MCF 10A (cell line): ENCODE data around the gene ROGDI. TPM values are rescaled to one million over a fixed set of nuclear protein-coding genes. Genes with fewer than 3 reads are reported as not detected.

Experiments used
- BruUV-seq: library from RNA; stranded (reverse); fragments of 400-500 nt; replicated peaks from 2 replicates; lab custom pipeline; 2021; lab: Mats Ljungman, UMichigan
- CTCF ChIA-PET: fragments of 300-600 bp; sonication (Branson Sonifier 250); formaldehyde crosslinking; extraction: SDS; loops from one replicate; lab custom pipeline; 2021; ENCODE audit warnings: antibody characterized with exemption, inconsistent platforms; lab: Yijun Ruan, JAX
- POLR2A ChIA-PET: fragments of 300-600, 350-650 bp; sonication (Branson Sonifier 250); formaldehyde crosslinking; extraction: SDS; loops from one replicate; lab custom pipeline; 2020; ENCODE audit warnings: antibody characterized with exemption, inconsistent platforms; lab: Yijun Ruan, JAX
- DNase-seq: peaks from one replicate; pipeline ENCODE4 v3.0.0-alpha.2; 2018; ENCODE audit not compliant: unreplicated experiment
- H3K27ac Mint-ChIP-seq: one replicate; pipeline ENCODE4 v1.8.0; 2022; ENCODE audit warnings: mild to moderate bottlenecking, low read depth, mixed read lengths; ENCODE audit not compliant: unreplicated experiment
- H3K27me3 Mint-ChIP-seq: one replicate; pipeline ENCODE4 v1.8.0; 2022; ENCODE audit warnings: mixed read lengths; ENCODE audit not compliant: insufficient read depth, unreplicated experiment
- H3K36me3 Mint-ChIP-seq: one replicate; pipeline ENCODE4 v1.8.0; 2022; ENCODE audit warnings: mild to moderate bottlenecking, moderate library complexity, mixed read lengths; ENCODE audit not compliant: insufficient read depth, unreplicated experiment
- H3K4me1 Mint-ChIP-seq: one replicate; pipeline ENCODE4 v1.8.0; 2022; ENCODE audit warnings: mixed read lengths; ENCODE audit not compliant: insufficient read depth, unreplicated experiment
- H3K4me3 Mint-ChIP-seq: one replicate; pipeline ENCODE4 v1.8.0; 2022; ENCODE audit warnings: mild to moderate bottlenecking, moderate library complexity, mixed read lengths; ENCODE audit not compliant: unreplicated experiment
- H3K9me3 Mint-ChIP-seq: one replicate; pipeline ENCODE4 v1.8.0; 2022; ENCODE audit warnings: mixed read lengths; ENCODE audit not compliant: unreplicated experiment
- intact Hi-C: fragments of 100-400 bp; cut with micrococcal nuclease; formaldehyde crosslinking; loops from 2 replicates; pipeline ENCODE4 v1.14.1; 2022
- total RNA-seq: library from RNA; stranded (reverse); gene quantifications from 2 replicates; pipeline ENCODE4 v1.2.3, GENCODE V29; 2022
- TF ChIP-seq, protein P1 (sequence below): fragments of 200-600 bp; IDR thresholded peaks from one replicate; pipeline ENCODE4 v1.8.0; 2022; ENCODE audit warnings: antibody characterized with exemption, mild to moderate bottlenecking; ENCODE audit not compliant: unreplicated experiment

Gene ROGDI
- total RNA-seq, 1 experiment from 2014 or later = 5.9 TPM

DNA sequence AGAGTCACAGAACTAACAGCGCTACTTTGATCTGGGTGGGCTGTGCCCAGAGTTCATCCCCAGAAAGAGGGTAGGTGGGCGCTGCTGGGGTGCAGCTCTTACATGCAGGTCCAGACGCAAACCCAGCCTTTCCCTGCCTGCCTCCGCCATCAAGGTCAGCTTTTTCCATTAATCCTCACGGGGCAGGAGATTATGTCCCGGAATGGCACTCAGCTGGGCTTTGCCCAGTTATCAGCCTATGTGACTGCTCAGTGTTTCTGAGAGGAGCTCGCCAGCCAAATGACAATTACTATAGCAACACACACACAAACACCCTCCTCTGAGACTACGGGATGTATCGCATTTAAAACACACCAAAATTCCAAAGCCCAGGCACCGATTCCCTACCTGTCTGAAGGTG, 24.5 kb upstream of the ROGDI start:
- Mint-ChIP-seq H3K36me3 (peaks cover 87% of the 10 kb centered on the region), H3K4me1 (no peaks in the 10 kb centered on the region), H3K27me3 (no peaks in the 10 kb centered on the region), H3K9me3 (no peaks in the 10 kb centered on the region), H3K4me3 (no peak overlapping the region), H3K27ac (no peak overlapping the region)
- intact Hi-C loops = no loop called here
- POLR2A ChIA-PET = interaction anchor here (0.7 to 1.0 kb wide), 2 partner anchors 14 to 24 kb away, joined by 3 read pairs; no protein-coding TSS in a partner anchor
- TF ChIP-seq, protein P1, sequence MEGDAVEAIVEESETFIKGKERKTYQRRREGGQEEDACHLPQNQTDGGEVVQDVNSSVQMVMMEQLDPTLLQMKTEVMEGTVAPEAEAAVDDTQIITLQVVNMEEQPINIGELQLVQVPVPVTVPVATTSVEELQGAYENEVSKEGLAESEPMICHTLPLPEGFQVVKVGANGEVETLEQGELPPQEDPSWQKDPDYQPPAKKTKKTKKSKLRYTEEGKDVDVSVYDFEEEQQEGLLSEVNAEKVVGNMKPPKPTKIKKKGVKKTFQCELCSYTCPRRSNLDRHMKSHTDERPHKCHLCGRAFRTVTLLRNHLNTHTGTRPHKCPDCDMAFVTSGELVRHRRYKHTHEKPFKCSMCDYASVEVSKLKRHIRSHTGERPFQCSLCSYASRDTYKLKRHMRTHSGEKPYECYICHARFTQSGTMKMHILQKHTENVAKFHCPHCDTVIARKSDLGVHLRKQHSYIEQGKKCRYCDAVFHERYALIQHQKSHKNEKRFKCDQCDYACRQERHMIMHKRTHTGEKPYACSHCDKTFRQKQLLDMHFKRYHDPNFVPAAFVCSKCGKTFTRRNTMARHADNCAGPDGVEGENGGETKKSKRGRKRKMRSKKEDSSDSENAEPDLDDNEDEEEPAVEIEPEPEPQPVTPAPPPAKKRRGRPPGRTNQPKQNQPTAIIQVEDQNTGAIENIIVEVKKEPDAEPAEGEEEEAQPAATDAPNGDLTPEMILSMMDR = no peak
- no peak for DNase-seq
- no TSS peak for BruUV-seq
- CTCF ChIA-PET = interaction anchor here (0.6 to 1.3 kb wide), 3 partner anchors 13 to 132 kb away, joined by 3 to 5 read pairs (median 3); partner anchors contain the start of gene SEC14L5

DNA sequence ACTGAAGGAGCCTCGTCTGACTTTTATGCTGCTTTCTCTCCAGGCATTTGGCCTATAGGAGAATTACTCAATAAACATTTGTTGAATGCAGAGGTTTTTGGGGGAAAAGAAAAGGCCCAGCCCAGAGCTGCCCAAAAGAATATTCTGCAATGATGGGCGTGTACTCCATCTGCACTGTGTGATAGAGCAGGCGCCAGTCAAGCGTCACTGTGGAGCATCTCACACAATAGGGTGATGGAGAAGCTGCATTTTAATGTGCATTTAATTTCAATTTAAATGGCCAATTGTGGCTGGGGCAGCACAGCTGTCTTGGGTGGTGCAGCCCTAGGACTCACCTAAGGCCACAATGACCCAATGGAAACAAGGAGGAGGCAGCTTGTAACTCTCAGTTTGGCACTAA, 24.1 kb upstream of the ROGDI start:
- H3K36me3 Mint-ChIP-seq = peaks cover 87% of the 10 kb centered on the region
- POLR2A ChIA-PET = interaction anchor here (0.7 kb wide), 1 partner anchor 15 kb away, joined by 3 read pairs; no protein-coding TSS in a partner anchor

DNA sequence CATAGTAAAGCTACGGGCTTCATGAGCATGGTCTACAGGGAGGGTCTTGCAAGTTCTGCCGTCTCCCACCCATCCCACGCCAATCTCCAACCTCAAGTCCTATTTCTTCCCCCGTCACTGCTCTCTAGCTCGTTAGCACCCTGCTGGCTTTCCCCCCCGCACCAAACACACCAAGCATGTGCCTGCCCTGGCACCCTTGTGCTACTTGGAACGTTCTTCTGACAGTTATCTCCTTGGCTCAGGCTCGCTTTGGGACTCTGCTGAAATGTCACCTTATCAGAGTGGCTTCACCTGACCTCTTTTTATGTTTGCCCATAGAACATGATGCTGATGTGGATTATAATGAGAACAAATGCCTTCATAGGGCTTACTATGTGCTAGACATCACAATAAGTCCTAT, 22.8 kb upstream of the ROGDI start:
- Mint-ChIP-seq H3K27ac (no peak overlapping the region), H3K4me3 (no peak overlapping the region), H3K27me3 (no peaks in the 10 kb centered on the region), H3K4me1 (no peaks in the 10 kb centered on the region), H3K9me3 (no peaks in the 10 kb centered on the region), H3K36me3 (peaks cover 83% of the 10 kb centered on the region)
- BruUV-seq = no TSS peak
- no peak for DNase-seq
- ChIA-PET CTCF (interaction anchor here (0.6 to 0.9 kb wide), 3 partner anchors 14 to 199 kb away, joined by 3 read pairs; no protein-coding TSS in a partner anchor), POLR2A (interaction anchor here (0.6 to 0.9 kb wide), 3 partner anchors 9 to 21 kb away, joined by 3 to 4 read pairs (median 3); no protein-coding TSS in a partner anchor)
- TF ChIP-seq, protein P1 = no peak
- intact Hi-C loops = no loop called here

More for the DNA sequence above, 24.1 kb upstream of the ROGDI start:
- Mint-ChIP-seq H3K27me3 (no peaks in the 10 kb centered on the region), H3K27ac (no peak overlapping the region), H3K9me3 (no peaks in the 10 kb centered on the region), H3K4me1 (no peaks in the 10 kb centered on the region), H3K4me3 (no peak overlapping the region)
- intact Hi-C loops = no loop called here
- CTCF ChIA-PET = interaction anchor here (0.6 to 0.8 kb wide), 2 partner anchors 13 to 128 kb away, joined by 3 read pairs; no protein-coding TSS in a partner anchor
- TF ChIP-seq, protein P1 = no peak
- BruUV-seq = no TSS peak
- no peak for DNase-seq

DNA sequence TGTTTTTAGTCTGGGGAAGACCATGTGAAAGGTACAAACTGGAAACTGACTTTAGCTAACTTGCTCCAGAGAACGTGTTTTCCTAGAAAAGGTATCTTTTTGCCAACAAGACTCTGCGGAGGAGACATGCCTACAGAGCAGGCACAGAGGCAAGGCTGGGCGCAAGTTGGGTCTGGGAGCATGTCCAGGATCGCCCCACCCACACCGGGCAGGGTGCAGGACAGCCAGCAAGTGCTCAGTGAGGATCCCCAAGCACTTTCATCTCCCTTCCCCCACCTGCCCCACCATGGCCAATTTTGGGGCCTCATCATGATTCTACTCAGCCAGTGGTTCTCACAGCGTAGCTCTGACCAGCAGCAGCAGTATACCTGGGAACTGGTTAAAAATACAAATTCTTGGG, 18.2 kb upstream of the ROGDI start:
- no peak for DNase-seq
- H3K9me3 Mint-ChIP-seq = no peaks in the 10 kb centered on the region
- H3K36me3 Mint-ChIP-seq = peaks cover 86% of the 10 kb centered on the region
- intact Hi-C loops = no loop called here
- no peaks in the 10 kb centered on the region for H3K4me1 Mint-ChIP-seq
- POLR2A ChIA-PET = interaction anchor here (1.1 kb wide), 1 partner anchor 18 kb away, joined by 5 read pairs; the partner anchor contains the start of gene ROGDI
- TF ChIP-seq, protein P1 = no peak
- no peak overlapping the region for H3K27ac Mint-ChIP-seq
- no peak overlapping the region for H3K4me3 Mint-ChIP-seq
- no TSS peak for BruUV-seq
- CTCF ChIA-PET = no interaction called here
- no peaks in the 10 kb centered on the region for H3K27me3 Mint-ChIP-seq
